Lower lobe of right lung (tissue), 2 donors: ENCODE data around the gene CDKL1. TPM values are rescaled to one million over a fixed set of nuclear protein-coding genes. Genes with fewer than 3 reads are reported as not detected.
"Not testable (repeated sequence)": the region's sequence is repeated elsewhere in the genome, so short reads cannot be mapped to it uniquely, and the experiment has no call there.

Source experiments
- ATAC-seq, 2 donors: fragments of 200-7000 bp; cut with Tn5 transposase; one replicate each; pipeline ENCODE4 v1.9.1; 2020 to 2022; ENCODE audit warnings: mild to moderate bottlenecking in 2 of 2, moderate library complexity in 2 of 2
- DNase-seq: peaks from one replicate; pipeline ENCODE4 v3.0.0-alpha.2; 2020
- H3K27ac ChIP-seq: fragments of 200-600 bp; one replicate; pipeline ENCODE4 v1.8.0; 2022
- H3K27me3 ChIP-seq: fragments of 200-600 bp; one replicate; pipeline ENCODE4 v1.8.0; 2022; ENCODE audit warnings: low read depth
- H3K36me3 ChIP-seq: fragments of 200-600 bp; one replicate; pipeline ENCODE4 v1.8.0; 2022; ENCODE audit warnings: mild to moderate bottlenecking
- H3K4me1 ChIP-seq: fragments of 200-600 bp; one replicate; pipeline ENCODE4 v1.8.0; 2022
- H3K4me3 ChIP-seq: fragments of 200-600 bp; one replicate; pipeline ENCODE4 v1.8.0; 2022; ENCODE audit warnings: mild to moderate bottlenecking
- H3K9me3 ChIP-seq: fragments of 200-600 bp; one replicate; pipeline ENCODE4 v1.8.0; 2022
- CTCF ChIP-seq: fragments of 200-600 bp; IDR thresholded peaks from one replicate; pipeline ENCODE4 v1.8.0; 2022; ENCODE audit warnings: antibody characterized with exemption, mild to moderate bottlenecking
- intact Hi-C: fragments of 100-400 bp; cut with DNase I; formaldehyde crosslinking; loops from one replicate; pipeline ENCODE4 v1.11.0; 2022
- total RNA-seq: library from RNA; stranded (reverse); fragmentation: NEBNext Ultra II Directional; extraction: Animal tissue kit (Norgen Biotek cat#: 25700); gene quantifications from one replicate; pipeline ENCODE4 v1.2.1, GENCODE V29; 2021
- donor health status: DM: no; HTN: yes; CAD: no; lungs with severe emphysema.

The CDKL1 gene
- total RNA-seq, 1 donor from 2014 or later: 25.3 TPM

GRCh38 chr14:50357753-50358395 is 38.8 kb downstream of the CDKL1 start:
- H3K27ac ChIP-seq: no peak overlapping the region
- ATAC-seq (no peak), DNase-seq (no peak)
- H3K27me3 ChIP-seq: no peaks in the 10 kb centered on the region
- no peaks in the 10 kb centered on the region for H3K9me3 ChIP-seq
- H3K4me1 ChIP-seq: no peaks in the 10 kb centered on the region
- no peak overlapping the region for H3K4me3 ChIP-seq
- H3K36me3 ChIP-seq: peaks cover 11% of the 10 kb centered on the region
- no peak for TF ChIP-seq CTCF
- intact Hi-C loops: no loop called here

GRCh38 chr14:50357124-50357523 is 39.6 kb downstream of the CDKL1 start:
- DNase-seq: no peak
- no peak for ATAC-seq
- Histone ChIP-seq H3K36me3 (peaks cover 11% of the 10 kb centered on the region), H3K9me3 (no peaks in the 10 kb centered on the region), H3K4me1 (no peaks in the 10 kb centered on the region), H3K4me3 (no peak overlapping the region), H3K27ac (no peak overlapping the region), H3K27me3 (no peaks in the 10 kb centered on the region)
- TF ChIP-seq CTCF: no peak
- intact Hi-C loops: no loop called here

- H3K36me3 ChIP-seq: peaks cover 11% of the 10 kb centered on the region
- ATAC-seq, H3K4me1 ChIP-seq, H3K4me3 ChIP-seq, H3K9me3 ChIP-seq, intact Hi-C loops, H3K27me3 ChIP-seq, DNase-seq, H3K27ac ChIP-seq: not testable (repeated sequence)
These were observed 40.4 kb downstream of the CDKL1 start for GRCh38 chr14:50356283-50356682.

- H3K27ac ChIP-seq: no peak overlapping the region
- intact Hi-C loops: no loop called here
- no peaks in the 10 kb centered on the region for H3K4me1 ChIP-seq
- no peaks in the 10 kb centered on the region for H3K9me3 ChIP-seq
- no peaks in the 10 kb centered on the region for H3K27me3 ChIP-seq
- H3K36me3 ChIP-seq: peaks cover 11% of the 10 kb centered on the region
- no peak for DNase-seq
- TF ChIP-seq CTCF: no peak
- no peak for ATAC-seq
- H3K4me3 ChIP-seq: no peak overlapping the region
These were observed 41.0 kb downstream of the CDKL1 start for GRCh38 chr14:50355692-50356091.

- Histone ChIP-seq H3K4me3 (no peak overlapping the region), H3K36me3 (peaks cover 11% of the 10 kb centered on the region), H3K9me3 (no peaks in the 10 kb centered on the region), H3K27ac (no peak overlapping the region), H3K4me1 (no peaks in the 10 kb centered on the region), H3K27me3 (no peaks in the 10 kb centered on the region)
- TF ChIP-seq CTCF: no peak
- intact Hi-C loops: no loop called here
- no peak for ATAC-seq
- DNase-seq: no peak
These were observed 42.2 kb downstream of the CDKL1 start for GRCh38 chr14:50354527-50354926.

- no peak for TF ChIP-seq CTCF
- intact Hi-C loops: no loop called here
- ATAC-seq (no peak), DNase-seq (no peak)
- Histone ChIP-seq H3K27ac (no peak overlapping the region), H3K4me1 (no peaks in the 10 kb centered on the region), H3K27me3 (no peaks in the 10 kb centered on the region), H3K36me3 (peaks cover 10% of the 10 kb centered on the region), H3K9me3 (no peaks in the 10 kb centered on the region), H3K4me3 (no peak overlapping the region)
These were observed 43.6 kb downstream of the CDKL1 start for GRCh38 chr14:50353126-50353525.
